Measurements from ENCODE around the gene PGR.

The PGR gene

GRCh38 chr11:101129203-101129943, at the start of gene PGR:
PGR (minus strand) TSS chr11:101129813; CDS start chr11:101129070, 743 bp downstream.
- DNase-seq (ENCODE audit: low read depth): peak; percentile 20
- TF ChIP-seq CTCF (conservative IDR thresholded peaks at IDR 0.05; ENCODE audit: control insufficient read depth, insufficient read depth, low read depth, low read length): no peak
- H3K4me3 ChIP-seq (ENCODE audit: control insufficient read depth, low read depth, low read length): peak within 1 kb of the TSS; percentile 36

- no peak for TF ChIP-seq CTCF (conservative IDR thresholded peaks at IDR 0.05; ENCODE audit: control insufficient read depth, insufficient read depth, low read depth, low read length)
- DNase-seq (ENCODE audit: low read depth): peak; percentile 59
- no peak overlapping the region for H3K4me3 ChIP-seq (ENCODE audit: control insufficient read depth, low read depth, low read length)
Observed at GRCh38 chr11:101176381-101176780, 46.8 kb upstream of the PGR start.

- H3K4me3 ChIP-seq (ENCODE audit: control insufficient read depth, low read depth, low read length): no peak overlapping the region
- DNase-seq (ENCODE audit: low read depth): no peak
- TF ChIP-seq CTCF (conservative IDR thresholded peaks at IDR 0.05; ENCODE audit: control insufficient read depth, insufficient read depth, low read depth, low read length): no peak
Observed at GRCh38 chr11:101169944-101170343, 40.3 kb upstream of the PGR start.

- TF ChIP-seq CTCF (conservative IDR thresholded peaks at IDR 0.05; ENCODE audit: control insufficient read depth, insufficient read depth, low read depth, low read length): no peak
- H3K4me3 ChIP-seq (ENCODE audit: control insufficient read depth, low read depth, low read length): no peak overlapping the region
- DNase-seq (ENCODE audit: low read depth): no peak
Observed at GRCh38 chr11:101166038-101166437, 36.4 kb upstream of the PGR start.

- no peak for DNase-seq (ENCODE audit: low read depth)
- H3K4me3 ChIP-seq (ENCODE audit: control insufficient read depth, low read depth, low read length): no peak overlapping the region
- no peak for TF ChIP-seq CTCF (conservative IDR thresholded peaks at IDR 0.05; ENCODE audit: control insufficient read depth, insufficient read depth, low read depth, low read length)
Observed at GRCh38 chr11:101158119-101158518, 28.5 kb upstream of the PGR start.

GRCh38 chr11:101138245-101138930, 8.8 kb upstream of the PGR start:
- no peak for DNase-seq (ENCODE audit: low read depth)

More at GRCh38 chr11:101138245-101138930, 8.8 kb upstream of the PGR start:
- TF ChIP-seq CTCF (conservative IDR thresholded peaks at IDR 0.05; ENCODE audit: control insufficient read depth, insufficient read depth, low read depth, low read length): no peak
- no peak overlapping the region for H3K4me3 ChIP-seq (ENCODE audit: control insufficient read depth, low read depth, low read length)

All from fibroblast of mammary gland (primary cell).